DMS 273 (cell line): ENCODE data around the gene FOXJ2.
"Not testable (repeated sequence)": the region's sequence is repeated elsewhere in the genome, so short reads cannot be mapped to it uniquely, and the experiment has no call there.

Source experiments
- DNase-seq: peaks from one replicate; lab custom pipeline; 2025; ENCODE audit not compliant: unreplicated experiment; lab: John Stamatoyannopoulos, UW

FOXJ2 gene

DNA sequence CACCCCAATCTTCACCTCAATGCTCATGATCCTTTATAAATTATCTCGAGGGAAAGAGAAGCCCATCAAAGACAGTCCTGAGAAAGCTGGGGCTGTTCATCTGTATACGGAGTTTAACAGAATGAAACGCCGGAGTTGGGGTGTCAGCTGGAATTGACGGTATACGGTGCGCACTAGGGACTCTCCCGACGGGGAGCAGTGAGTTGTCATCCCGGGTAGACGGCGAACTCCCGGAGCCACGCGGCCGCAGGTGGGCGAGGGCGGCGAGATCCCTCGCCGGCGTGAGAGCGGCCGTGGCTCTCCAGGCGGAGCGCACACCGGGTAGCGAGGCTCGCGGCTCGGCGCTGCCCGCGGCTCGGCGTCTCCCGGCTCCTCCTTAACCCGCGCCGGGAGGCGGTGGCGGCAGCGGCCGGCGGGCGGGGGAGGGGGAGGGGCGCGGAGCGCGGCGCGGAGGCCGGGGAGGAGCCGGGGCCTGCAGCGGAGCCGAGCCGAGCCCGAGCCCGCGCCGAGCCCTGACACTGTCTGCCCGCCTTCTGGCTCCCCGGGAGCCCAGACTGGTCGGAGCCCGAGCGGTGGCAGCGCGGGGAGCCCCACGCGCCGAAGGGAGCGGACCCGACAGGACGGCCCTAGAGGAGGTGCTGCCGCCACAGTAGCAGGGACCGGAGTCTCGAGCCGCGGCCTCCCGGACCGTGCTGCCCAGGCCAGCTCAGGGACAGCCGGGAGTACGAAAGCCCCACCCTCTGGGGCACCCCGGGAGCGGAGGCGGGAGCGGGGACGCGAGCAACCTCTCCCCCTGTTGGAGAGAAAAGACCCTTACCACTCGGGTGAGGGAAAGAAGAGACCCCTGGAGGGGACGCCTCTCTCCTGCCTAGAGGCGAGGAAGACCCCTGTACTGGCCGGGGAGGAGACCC is at the start of gene FOXJ2:
TSS of gene FOXJ2 (plus strand) at position 475 of the 911 bp plus-strand sequence. CDS start 7,117 bp downstream, outside the sequence.
- peak; percentile 71 for DNase-seq

DNA sequence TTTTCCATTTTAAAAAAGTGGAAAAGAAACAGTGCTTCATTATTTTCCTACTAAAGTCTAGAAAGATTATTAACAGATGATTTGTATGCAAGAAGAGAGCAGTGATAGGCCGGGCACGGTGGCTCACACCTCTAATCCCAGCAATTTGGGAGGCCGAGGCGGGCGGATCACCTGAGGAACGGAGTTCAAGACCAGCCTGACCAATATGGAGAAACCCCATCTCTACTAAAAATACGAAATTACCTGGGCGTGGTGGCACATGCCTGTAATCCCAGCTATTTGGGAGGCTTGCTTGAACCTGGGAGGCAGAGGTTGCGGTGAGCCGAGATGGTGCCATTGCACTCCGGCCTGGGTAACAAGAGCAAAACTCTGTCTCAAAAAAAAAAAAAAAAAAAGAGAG is 49.5 kb upstream of the FOXJ2 start:
- DNase-seq: not testable (repeated sequence)

DNA sequence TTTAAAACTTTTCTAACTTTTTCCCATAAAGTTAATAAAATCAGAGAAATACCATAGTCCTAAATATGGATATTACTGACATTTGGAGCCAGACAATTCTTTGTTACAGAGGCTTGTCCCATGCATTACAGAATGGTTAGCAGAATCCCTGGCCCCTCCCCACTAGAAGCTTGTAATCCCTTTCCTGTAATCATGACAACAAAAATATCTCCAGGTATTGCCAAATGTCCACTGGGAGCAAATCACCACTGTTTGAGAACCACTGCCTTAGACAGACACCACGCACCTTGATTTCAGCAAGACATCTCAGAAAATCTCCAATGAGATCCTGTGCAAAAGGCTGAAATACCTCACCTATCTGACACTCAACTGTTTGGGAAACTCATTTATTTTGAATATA is 49.1 kb upstream of the FOXJ2 start:
- DNase-seq: not testable (repeated sequence)

DNA sequence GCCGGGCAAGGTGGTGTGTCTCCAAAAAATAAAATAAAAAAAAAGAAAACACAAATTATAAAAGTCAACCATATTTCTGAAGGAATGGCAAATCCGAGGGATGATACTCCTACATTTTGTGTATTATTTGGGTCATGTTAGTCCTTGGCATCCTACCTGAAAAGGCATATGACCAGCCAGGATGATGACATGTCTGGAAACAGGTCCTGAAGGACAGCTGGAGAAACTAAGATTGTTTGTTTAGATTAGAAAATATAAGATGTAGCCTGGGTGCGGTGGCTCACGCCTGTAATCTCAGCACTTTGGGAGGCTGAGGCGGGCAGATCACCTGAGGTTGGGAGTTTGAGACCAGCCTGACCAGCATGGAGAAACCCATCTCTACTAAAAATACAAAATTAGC is 47.6 kb upstream of the FOXJ2 start:
- DNase-seq: no peak

DNA sequence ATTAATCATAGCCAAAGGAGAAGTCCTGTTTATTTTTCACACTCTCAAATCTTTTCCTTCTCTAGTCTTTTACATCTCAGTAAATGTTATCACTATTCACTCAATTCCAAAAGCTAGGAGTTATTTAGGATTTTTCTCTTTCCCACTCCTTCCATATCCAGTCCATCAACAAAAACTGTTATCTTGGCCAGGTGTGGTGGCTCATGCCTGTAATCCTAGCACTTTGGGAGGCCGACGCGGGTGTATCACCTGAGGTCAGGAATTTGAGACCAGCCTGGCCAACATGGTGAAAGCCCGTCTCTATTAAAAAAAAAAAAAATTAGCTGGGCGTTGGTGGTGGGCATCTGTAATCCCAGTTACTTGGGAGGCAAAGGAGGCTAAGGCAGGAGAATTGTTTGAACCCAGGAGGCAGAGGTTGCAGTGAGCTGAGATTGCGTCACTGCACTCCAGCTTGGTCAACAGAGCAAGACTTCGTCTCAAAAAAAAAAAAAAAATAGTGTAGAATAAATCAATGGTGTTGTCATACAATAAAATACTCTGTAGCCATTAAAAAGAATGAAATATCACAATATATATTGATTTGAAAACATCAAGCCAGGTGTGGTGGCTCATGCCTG is 46.6 kb upstream of the FOXJ2 start:
- DNase-seq: no peak

DNA sequence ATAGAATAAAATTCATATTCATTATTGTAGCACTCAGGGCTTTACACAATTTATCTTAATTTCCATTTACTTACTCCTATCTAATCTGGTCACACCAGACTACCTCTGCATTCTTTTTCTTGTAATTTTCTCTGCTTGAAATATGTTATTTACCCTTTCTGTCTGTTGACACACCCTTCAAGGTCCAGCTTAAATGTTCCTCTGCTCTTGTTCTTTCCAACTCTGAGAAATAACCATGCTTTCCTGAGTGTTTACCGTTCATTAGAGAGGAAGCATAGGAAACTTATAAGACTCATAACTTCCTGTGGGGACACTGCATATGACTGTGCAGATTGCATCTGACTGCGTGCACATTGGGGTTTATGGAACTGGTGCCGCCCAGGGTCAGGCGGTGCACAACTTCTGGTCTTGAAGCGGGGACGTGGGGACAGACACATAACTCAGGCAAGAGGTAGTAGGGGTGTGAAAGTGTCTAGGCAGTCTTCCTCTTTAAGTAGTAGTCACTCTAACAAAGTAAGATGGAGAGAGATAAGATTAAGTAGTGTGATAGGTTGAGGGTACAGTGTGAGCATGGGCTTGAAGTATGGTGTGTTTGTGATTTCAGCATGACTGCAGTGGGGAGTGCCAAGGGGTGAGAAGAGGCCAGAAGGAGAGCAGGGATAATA is 42.6 kb upstream of the FOXJ2 start:
- DNase-seq: no peak

DNA sequence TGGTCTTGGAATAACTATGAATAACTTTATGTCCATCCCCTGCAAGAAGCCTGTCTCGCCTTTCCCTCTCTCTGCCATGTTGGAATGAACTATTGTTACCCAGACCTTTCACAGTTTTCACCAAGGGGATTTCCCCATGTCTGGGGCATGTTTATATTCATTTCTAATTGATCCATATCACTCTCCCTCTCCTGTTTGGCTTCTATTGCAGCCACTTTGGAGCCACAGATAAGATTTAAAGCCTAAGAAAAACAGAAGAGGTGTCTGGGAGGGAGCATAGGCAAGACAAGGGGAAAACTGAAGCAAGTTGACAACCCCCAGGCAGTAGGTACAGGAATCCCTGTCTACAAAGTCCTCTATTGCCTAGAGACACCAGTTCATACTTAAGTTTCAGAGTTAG is 41.0 kb upstream of the FOXJ2 start:
- no peak for DNase-seq

DNA sequence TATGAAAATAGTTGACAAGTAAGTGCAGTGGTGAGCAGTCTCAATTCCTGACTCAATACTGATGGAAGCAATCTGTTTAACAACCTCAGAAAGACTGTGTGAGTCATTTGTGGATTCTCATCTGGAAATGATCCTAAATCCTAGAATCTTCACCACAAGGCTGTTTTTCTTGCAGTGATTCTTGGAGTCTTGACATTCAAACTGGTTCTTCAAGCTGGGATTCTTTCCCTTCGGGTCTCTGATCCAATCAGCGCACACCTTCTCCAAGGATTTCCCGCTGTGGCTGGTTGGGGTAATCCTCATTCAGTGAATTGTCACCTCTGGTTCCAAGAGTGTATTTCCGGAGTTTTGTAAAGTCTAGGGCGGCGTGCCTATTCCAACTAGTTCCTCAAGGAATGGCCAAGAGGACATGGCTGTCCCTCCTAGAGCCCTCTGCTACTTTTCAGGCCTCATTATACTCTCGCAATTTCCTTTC is 37.7 kb upstream of the FOXJ2 start:
- DNase-seq: no peak

DNA sequence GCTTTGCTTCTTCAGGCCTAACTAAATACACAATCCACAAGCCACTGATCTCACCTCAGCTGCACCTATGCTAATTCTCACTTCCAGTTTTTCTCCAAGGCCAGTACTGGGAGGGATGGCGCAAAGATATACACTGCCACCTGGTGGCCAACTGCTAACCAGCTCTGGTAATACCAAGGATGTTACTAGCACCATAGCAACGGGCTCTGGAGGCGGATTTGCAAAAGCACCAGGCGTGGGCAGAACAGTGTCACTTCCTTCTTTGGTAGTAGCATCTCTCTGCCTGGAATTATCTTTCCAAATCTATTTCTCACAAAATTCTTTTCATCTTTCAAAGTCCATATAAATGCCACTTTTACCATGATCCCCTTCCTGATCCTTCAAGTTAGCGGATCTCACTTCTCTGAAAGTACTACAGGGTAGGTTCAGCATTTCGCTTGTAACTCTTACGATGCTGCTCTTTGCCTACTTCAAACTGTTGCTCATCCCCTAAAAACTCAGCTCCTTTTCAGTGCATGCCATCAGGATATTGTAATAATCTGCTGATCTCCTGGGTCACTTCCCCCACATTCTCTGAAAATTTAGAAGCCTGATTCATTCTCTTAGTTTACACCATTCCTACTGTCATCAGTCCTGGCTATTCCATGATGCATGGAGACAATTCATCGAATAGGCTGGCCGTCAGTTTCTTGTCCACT is 37.1 kb upstream of the FOXJ2 start:
- DNase-seq: peak; percentile 79

DNA sequence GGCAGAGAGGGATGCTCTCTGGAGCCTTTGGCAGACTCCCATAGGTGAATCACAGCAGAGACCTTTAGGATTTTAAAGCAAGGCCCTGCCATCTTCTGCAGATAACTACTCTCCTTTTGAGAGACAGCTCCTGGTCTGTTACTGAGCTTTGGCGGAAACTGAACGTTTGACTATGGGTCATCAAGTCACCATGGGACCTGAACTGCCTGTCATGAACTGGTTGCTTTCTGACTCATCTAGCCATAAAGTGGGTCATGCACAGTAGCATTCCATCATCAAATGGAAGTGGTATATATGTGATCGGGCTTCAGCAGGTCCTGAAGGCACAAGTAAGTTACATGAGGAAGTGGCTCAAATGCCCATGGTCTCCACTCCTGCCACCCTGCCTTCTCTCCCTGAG is 31.7 kb upstream of the FOXJ2 start:
- not testable (repeated sequence) for DNase-seq

DNA sequence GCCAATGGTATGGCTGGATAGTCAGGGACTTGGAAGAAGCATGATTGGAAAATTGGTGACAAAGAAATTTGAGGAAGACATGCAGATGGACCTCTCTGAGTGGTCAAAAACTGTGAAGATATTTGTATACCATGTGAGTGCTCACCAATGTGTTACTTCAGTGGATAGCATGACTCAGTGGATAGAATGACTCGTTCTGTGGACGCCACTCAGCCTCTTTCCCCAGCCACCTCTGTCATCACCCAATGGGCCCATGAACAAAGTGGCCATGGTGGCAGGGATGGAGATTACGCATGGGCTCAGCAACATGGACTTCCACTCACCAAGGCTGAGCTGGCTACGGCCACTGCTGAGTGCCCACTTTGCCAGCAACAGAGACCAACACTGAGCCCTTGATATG is 31.0 kb upstream of the FOXJ2 start:
- not testable (repeated sequence) for DNase-seq

DNA sequence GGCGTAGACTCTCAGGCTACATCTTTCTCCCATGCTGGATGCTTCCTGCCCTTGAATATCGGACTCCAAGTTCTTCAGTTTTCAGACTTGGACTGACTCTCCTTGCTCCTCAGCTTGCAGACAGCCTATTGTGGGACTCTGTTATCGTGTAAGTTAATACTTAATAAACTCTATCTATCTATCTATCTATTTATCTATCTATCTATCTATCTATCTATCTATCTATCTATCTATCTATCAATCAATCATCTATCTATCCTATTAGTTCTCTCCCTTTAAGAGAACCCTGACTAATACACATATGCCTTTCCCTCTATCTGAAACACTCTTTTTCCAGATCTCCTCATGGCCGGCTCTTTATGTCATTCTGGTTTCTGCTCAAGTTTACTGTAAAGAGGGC is 27.6 kb upstream of the FOXJ2 start:
- not testable (repeated sequence) for DNase-seq

DNA sequence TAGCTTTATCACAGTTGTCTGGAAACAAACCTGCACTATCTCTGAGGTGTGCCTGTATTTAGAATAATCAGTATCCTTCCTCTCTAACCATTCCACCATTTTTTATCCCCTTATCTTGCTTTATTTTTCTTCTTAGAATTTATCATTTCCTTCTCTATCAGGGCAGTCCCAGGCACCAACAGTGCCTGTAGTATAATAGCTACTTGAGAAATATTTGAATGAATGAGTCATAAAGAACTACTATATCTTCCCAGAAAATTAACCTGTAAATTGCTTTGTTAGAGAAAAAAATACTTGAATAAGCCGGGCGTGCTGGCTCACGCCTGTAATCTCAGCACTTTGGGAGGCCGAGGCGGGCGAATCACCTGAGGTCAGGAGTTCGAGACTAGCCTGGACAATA is 21.2 kb upstream of the FOXJ2 start:
- no peak for DNase-seq

DNA sequence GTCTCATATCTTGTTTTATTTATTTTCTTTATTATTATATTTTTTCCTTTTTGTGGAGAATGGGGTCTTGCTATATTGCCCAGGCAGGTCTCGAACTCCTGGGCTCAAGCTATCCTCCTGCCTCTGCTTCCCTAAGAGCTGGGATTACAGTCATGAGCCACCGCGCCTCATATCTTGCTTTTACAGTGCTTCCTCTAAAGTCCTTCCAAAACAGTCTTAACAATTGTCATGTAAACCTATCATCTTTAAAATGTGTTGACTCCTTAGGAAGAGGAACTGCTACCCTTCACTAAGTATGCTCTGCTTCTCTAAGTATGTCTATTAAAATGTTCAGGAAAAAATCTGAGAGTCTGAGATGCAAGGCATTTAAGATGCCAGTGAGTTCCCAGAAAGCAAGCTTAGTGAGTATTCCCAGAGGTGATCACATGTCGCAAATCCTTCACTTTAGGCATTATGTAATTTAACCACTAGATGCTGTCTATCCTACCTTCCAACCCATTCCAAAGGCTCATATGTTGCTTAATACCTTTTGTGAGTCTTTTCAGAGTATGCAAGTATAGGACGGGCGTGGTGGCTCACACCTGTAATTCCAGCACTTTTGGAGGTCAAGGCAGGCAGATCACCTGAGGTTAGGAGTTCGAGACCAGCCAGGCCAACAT is 19.7 kb upstream of the FOXJ2 start:
- no peak for DNase-seq

DNA sequence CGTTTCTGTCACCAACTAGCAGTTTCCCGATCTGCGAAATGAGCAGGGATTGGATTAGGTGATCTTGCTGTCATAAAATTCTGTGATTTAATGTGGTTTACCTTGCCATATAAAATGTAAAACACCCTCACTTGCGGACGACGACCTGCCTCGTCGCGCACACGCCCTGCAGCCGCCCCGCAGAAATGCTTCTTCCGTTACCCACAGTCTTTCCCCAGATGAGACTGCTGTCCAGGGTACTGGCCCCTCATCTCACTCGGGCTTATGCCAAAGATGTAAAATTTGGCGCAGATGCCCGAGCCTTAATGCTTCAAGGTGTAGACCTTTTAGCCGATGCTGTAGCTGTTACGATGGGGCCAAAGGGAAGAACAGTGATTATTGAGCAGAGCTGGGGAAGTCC is 17.7 kb upstream of the FOXJ2 start:
- no peak for DNase-seq

DNA sequence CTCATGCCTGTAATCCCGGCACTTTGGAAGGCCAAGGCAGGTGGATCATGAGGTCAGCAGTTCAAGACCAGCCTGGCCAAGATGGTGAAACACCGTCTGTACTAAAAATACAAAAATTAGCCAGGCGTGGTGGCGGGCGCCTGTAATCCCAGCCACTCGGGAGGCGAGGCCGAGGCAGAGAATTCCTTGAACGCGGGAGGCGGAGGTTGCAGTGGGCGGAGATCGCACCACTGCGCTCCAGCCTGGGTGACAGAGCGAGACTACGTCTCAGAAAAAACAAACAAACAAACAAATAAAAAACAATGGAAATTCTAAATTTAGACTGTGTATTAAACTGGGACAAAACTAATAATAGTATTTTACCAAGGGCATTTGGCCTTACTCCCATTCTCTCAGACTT is 14.3 kb upstream of the FOXJ2 start:
- DNase-seq: not testable (repeated sequence)

DNA sequence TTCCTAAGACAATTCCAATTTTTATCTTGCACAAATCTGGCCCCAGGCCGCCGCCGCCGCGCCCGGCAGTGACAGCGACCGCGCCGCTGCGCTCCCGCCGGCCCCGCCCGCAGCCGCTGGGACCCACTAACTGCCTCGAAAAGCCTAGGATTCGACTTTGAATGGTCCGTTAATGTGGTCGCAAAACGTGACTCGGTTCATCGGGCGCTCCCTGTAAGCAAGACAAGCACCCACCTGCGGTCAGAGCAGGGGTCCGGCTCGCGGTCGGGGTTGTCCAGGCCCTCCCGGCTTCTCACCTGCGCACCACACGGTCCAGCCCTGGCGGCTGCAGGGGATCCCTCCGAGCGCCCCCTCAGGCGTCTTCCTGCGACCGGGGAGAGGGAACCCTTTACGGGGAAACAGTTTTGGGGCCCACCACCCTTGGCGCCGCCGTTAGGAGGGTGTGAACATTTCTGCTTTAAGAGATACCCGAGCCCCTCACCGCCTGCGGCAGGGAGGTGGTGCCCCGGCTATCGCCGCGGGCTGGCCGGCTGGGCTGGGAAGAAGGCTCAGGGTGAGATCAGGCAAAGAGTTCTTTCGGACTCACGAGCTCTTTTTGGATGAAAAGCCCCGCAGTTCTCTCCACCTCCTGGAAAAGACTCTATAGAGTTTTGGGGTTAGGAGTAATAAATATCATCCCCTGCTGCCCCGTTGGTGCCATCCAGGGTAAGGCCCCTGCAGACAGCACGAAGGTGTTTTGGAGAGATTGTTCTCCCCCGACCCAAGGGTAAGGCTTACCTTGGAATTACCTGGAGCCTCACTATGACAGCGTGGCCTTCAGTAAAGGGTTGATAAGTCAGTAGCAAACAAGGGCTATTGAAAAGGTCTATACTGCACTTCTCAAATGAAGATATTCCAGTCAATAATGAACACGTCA is 13.6 kb upstream of the FOXJ2 start:
- DNase-seq: peak; percentile 84

DNA sequence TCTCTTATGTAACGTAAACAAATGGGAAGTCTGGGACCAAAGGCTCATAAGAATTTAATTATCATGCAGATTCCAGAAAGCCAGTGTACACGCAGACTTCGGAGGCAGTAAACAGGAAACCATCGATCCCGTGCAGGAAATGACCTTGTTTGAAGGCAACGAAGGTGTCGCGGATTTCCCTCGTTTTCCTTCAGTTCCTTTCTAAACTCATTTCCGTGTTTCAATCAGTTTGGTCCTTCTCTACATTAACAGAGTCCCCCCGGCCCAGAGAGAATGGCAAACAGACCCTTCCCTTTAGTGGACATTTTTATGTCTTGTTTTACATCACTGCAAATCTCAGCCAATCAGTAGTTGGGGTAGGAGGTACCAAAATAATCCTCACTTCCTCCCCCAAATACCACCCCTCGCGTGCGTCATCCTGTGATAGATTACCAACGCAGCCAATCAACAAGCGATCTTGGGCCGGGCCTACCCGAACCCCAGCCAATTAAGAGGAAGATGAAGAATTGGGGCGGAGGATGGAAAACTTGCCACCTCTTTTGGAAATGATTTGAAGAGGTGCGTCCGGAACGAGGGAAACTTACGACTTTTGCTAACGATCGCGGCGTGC is 6.1 kb upstream of the FOXJ2 start:
- DNase-seq: peak; percentile 98

DNA sequence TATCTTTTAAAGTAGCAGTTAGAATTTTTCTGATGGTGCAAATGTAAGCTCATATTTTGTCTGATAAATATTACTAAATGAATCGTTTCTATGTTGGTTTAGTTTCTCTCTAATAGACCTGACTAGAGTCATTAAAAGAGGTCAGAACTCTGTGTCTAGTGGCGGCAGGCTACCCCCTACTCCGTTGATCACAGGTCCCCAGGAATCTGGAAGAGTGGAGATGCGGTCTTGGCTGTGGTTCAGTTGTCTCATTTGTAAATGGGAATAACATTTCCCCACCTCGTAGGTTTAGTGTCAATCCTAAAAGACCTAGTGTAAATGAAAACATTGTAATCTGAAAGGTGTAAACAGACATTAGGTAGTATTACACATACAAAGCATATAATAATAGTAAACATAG is 4.7 kb upstream of the FOXJ2 start:
- no peak for DNase-seq
